Liver (tissue), 9 donors: ENCODE measurements around the gene TM9SF3. TPM values are rescaled to one million over a fixed set of nuclear protein-coding genes. Genes with fewer than 3 reads are reported as not detected.

Source experiments
- DNase-seq: peaks from one replicate; pipeline ENCODE4 v3.0.0-alpha.2; 2017; ENCODE audit warnings: low spot score
- H3K27ac ChIP-seq, 2 donors: one replicate each; pipeline ENCODE4 v1.7.0; 2013; ENCODE audit warnings: inconsistent platforms in 2 of 2, low read length in 2 of 2, control low read depth in 1 of 2, low read depth in 1 of 2, mild to moderate bottlenecking in 1 of 2
- H3K27me3 ChIP-seq, 4 donors: one replicate each; pipeline versions ENCODE4 v1.6.1 to v1.7.0; 2013; ENCODE audit warnings: low read length in 3 of 4, inconsistent platforms in 1 of 4, mild to moderate bottlenecking in 1 of 4, moderate library complexity in 1 of 4; ENCODE audit not compliant: control insufficient read depth in 4 of 4, insufficient read depth in 4 of 4
- H3K36me3 ChIP-seq, 4 donors: one replicate each; pipeline versions ENCODE4 v1.6.1 to v1.7.0; 2013; ENCODE audit warnings: low read length in 3 of 4, mild to moderate bottlenecking in 3 of 4, low read depth in 1 of 4, moderate library complexity in 1 of 4; ENCODE audit not compliant: control insufficient read depth in 4 of 4, insufficient read depth in 3 of 4
- H3K4me1 ChIP-seq, 4 donors: one replicate each; pipeline versions ENCODE4 v1.6.1 to v1.7.0; 2013; ENCODE audit warnings: low read length in 3 of 4, mild to moderate bottlenecking in 3 of 4, moderate library complexity in 1 of 4; ENCODE audit not compliant: control insufficient read depth in 4 of 4, insufficient read depth in 4 of 4
- H3K4me3 ChIP-seq, 3 donors: one replicate each; pipeline versions ENCODE4 v1.6.1 to v1.7.0; 2013; ENCODE audit warnings: low read length in 3 of 3, control low read depth in 1 of 3, low read depth in 1 of 3, mild to moderate bottlenecking in 1 of 3
- H3K9ac ChIP-seq, 2 donors: one replicate each; pipeline ENCODE4 v1.7.0; 2013; ENCODE audit warnings: low read length in 2 of 2, mild to moderate bottlenecking in 2 of 2, moderate library complexity in 2 of 2, control low read depth in 1 of 2, low read depth in 1 of 2
- H3K9me3 ChIP-seq, 4 donors: one replicate each; pipeline versions ENCODE4 v1.6.1 to v1.7.0; 2013; ENCODE audit warnings: low read length in 3 of 4; ENCODE audit not compliant: control insufficient read depth in 4 of 4
- EGR1 ChIP-seq, 2 donors: IDR thresholded peaks; 2 replicates each; pipeline ENCODE4 v1.6.1; 2016 to 2018; ENCODE audit warnings: antibody characterized with exemption in 2 of 2, low read depth in 2 of 2
- FOXA1 ChIP-seq: IDR thresholded peaks from 2 replicates; pipeline ENCODE4 v1.6.1; 2016; ENCODE audit warnings: antibody characterized with exemption
- FOXA2 ChIP-seq: IDR thresholded peaks from 2 replicates; pipeline ENCODE4 v1.6.1; 2016; ENCODE audit warnings: antibody characterized with exemption
- GABPA ChIP-seq, 2 donors: IDR thresholded peaks in 1 of 2; conservative IDR thresholded peaks in 1 of 2; 2 replicates each; pipeline ENCODE4 v1.6.1; 2016; ENCODE audit warnings: antibody characterized with exemption in 2 of 2, mild to moderate bottlenecking in 1 of 2, moderate library complexity in 1 of 2
- HNF4A ChIP-seq, 2 donors: conservative IDR thresholded peaks; 2 replicates each; pipeline ENCODE4 v1.6.1; 2016; ENCODE audit warnings: antibody characterized with exemption in 2 of 2, mild to moderate bottlenecking in 2 of 2
- HNF4G ChIP-seq: IDR thresholded peaks from 2 replicates; pipeline ENCODE4 v1.6.1; 2016; ENCODE audit warnings: antibody characterized with exemption
- JUND ChIP-seq, 2 donors: IDR thresholded peaks; 2 replicates each; pipeline ENCODE4 v1.6.1; 2016; ENCODE audit warnings: antibody characterized with exemption in 2 of 2
- NR2F2 ChIP-seq: IDR thresholded peaks from 2 replicates; pipeline ENCODE4 v1.6.1; 2016; ENCODE audit warnings: antibody characterized with exemption
- RAD21 ChIP-seq, 2 donors: IDR thresholded peaks; 2 replicates each; pipeline ENCODE4 v1.6.1; 2016; ENCODE audit warnings: antibody characterized with exemption in 2 of 2, mild to moderate bottlenecking in 2 of 2
- RXRA ChIP-seq, 2 donors: IDR thresholded peaks; 2 replicates each; pipeline ENCODE4 v1.6.1; 2017 to 2018; ENCODE audit warnings: antibody characterized with exemption in 2 of 2, mild to moderate bottlenecking in 1 of 2
- SP1 ChIP-seq: IDR thresholded peaks from 2 replicates; pipeline ENCODE4 v1.6.1; 2018; ENCODE audit warnings: antibody characterized with exemption, mild to moderate bottlenecking
- TAF1 ChIP-seq: conservative IDR thresholded peaks from 2 replicates; pipeline ENCODE4 v1.6.1; 2016; ENCODE audit warnings: antibody characterized with exemption, mild to moderate bottlenecking
- YY1 ChIP-seq: IDR thresholded peaks from 2 replicates; pipeline ENCODE4 v1.6.1; 2016; ENCODE audit warnings: antibody characterized with exemption, mild to moderate bottlenecking
- WGBS: extraction: QIAGEN DNeasy Blood & Tissue Kit; methylation state at CpG from one replicate; pipeline ENCODE4 v1.1.7; 2013; 5-methylcytosine and 5-hydroxymethylcytosine counted together
- polyA plus RNA-seq, 2 donors: library from polyadenylated mRNA; stranded (reverse) in 1 of 2; unstranded in 1 of 2; fragments of 200-250 nt in 1 of 2; fragments of >200 nt in 1 of 2; fragmentation: Nextera tagmentation in 1 of 2; extraction: Ambion mirVana in 1 of 2; gene quantifications; one replicate each; pipeline versions ENCODE4 v1.2.1 to v1.2.3, GENCODE V29; 2013 to 2015
- total RNA-seq, 2 donors: library from RNA; depleted of rRNA; stranded (reverse); fragments of >200 nt; gene quantifications; one replicate each; pipeline ENCODE4 v1.2.3, GENCODE V29; 2014
- TF ChIP-seq, protein P1 (sequence below): fragments of 150-350 bp; IDR thresholded peaks from 2 replicates; pipeline ENCODE4 v1.5.1; 2017; ENCODE audit warnings: improper control_type of control experiment, low read depth, low read length; ENCODE audit not compliant: missing input control
- TF ChIP-seq, protein P2 (sequence below): IDR thresholded peaks from 2 replicates; pipeline ENCODE4 v1.6.1; 2016; ENCODE audit warnings: antibody characterized with exemption, mild to moderate bottlenecking
- TF ChIP-seq, protein P3 (sequence below): IDR thresholded peaks from 2 replicates; pipeline ENCODE4 v1.6.1; 2016; ENCODE audit warnings: antibody characterized with exemption
- TF ChIP-seq, protein P4 (sequence below): IDR thresholded peaks from 2 replicates; pipeline ENCODE4 v1.6.1; 2016; ENCODE audit warnings: antibody characterized with exemption
- TF ChIP-seq, protein P5 (sequence below): IDR thresholded peaks from 2 replicates; pipeline ENCODE4 v1.6.1; 2016; ENCODE audit warnings: antibody characterized with exemption
- donor health status: healthy.
- donor health status: healthy.
- donor health status: healthy.
- donor health status: healthy.
- donor health status: healthy.

Gene TM9SF3
- total and polyA plus RNA-seq, 4 donors: 20.5 to 115 (median 55.4) TPM

DNA sequence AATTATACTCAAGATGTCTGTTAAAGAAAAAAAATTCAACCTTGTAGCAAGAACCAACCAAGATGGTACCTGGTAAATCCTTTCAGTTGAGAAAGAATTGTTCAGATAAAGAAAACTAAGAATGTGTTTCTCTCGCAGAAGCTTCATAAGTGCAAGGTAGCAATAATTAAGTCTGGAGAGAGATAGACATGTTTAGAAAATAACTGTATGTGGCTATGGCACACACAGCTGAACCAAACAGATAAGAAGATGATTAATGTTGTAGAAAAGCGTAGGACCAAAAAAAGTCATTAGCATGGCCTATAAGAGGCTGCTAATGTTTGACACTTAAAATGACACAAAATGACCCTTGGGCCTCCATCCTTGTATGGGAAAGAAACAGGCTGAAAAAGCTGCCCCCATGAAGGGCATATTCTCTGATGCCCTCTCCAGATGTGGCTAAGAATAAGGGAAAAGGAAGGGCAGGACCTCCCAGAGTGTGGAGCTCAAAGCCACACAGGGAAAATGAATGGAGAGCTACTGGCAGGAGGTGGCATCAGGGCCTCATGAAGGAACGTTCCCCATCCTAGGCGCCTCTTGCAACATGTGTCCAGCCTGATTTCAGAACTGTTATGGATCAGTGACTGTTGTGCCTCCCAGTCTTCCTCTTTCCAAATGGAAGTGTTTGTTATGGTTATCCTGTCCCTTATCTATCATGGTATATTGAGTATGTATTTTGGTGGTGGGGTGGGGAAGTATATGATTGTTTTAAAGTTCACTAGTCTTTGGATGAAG is 103.8 kb downstream of the TM9SF3 start:
- Histone ChIP-seq H3K9ac (no peak overlapping the region), H3K27me3 (peaks cover 0 to 12% (median under 1%) of the 10 kb centered on the region in 4 donors), H3K36me3 (no peaks in the 10 kb centered on the region), H3K9me3 (no peaks in the 10 kb centered on the region), H3K27ac (no peak overlapping the region), H3K4me3 (no peak overlapping the region), H3K4me1 (no peaks in the 10 kb centered on the region)
- TF ChIP-seq, protein P1, sequence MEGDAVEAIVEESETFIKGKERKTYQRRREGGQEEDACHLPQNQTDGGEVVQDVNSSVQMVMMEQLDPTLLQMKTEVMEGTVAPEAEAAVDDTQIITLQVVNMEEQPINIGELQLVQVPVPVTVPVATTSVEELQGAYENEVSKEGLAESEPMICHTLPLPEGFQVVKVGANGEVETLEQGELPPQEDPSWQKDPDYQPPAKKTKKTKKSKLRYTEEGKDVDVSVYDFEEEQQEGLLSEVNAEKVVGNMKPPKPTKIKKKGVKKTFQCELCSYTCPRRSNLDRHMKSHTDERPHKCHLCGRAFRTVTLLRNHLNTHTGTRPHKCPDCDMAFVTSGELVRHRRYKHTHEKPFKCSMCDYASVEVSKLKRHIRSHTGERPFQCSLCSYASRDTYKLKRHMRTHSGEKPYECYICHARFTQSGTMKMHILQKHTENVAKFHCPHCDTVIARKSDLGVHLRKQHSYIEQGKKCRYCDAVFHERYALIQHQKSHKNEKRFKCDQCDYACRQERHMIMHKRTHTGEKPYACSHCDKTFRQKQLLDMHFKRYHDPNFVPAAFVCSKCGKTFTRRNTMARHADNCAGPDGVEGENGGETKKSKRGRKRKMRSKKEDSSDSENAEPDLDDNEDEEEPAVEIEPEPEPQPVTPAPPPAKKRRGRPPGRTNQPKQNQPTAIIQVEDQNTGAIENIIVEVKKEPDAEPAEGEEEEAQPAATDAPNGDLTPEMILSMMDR: no peak
- no peak for TF ChIP-seq TAF1
- no peak for TF ChIP-seq RXRA (IDR thresholded peaks at IDR 0.05)
- no peak for TF ChIP-seq FOXA2
- TF ChIP-seq, protein P2, sequence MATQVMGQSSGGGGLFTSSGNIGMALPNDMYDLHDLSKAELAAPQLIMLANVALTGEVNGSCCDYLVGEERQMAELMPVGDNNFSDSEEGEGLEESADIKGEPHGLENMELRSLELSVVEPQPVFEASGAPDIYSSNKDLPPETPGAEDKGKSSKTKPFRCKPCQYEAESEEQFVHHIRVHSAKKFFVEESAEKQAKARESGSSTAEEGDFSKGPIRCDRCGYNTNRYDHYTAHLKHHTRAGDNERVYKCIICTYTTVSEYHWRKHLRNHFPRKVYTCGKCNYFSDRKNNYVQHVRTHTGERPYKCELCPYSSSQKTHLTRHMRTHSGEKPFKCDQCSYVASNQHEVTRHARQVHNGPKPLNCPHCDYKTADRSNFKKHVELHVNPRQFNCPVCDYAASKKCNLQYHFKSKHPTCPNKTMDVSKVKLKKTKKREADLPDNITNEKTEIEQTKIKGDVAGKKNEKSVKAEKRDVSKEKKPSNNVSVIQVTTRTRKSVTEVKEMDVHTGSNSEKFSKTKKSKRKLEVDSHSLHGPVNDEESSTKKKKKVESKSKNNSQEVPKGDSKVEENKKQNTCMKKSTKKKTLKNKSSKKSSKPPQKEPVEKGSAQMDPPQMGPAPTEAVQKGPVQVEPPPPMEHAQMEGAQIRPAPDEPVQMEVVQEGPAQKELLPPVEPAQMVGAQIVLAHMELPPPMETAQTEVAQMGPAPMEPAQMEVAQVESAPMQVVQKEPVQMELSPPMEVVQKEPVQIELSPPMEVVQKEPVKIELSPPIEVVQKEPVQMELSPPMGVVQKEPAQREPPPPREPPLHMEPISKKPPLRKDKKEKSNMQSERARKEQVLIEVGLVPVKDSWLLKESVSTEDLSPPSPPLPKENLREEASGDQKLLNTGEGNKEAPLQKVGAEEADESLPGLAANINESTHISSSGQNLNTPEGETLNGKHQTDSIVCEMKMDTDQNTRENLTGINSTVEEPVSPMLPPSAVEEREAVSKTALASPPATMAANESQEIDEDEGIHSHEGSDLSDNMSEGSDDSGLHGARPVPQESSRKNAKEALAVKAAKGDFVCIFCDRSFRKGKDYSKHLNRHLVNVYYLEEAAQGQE: no peak
- no peak for TF ChIP-seq RAD21 (IDR thresholded peaks at IDR 0.05)
- TF ChIP-seq EGR1 (IDR thresholded peaks at IDR 0.05; ENCODE audit: low read depth in 2 of 2): no peak
- TF ChIP-seq GABPA (IDR thresholded peaks at IDR 0.05 in 1 of 2, conservative IDR thresholded peaks at IDR 0.05 in 1 of 2): no peak
- TF ChIP-seq YY1: no peak
- no peak for TF ChIP-seq HNF4G
- TF ChIP-seq, protein P3, sequence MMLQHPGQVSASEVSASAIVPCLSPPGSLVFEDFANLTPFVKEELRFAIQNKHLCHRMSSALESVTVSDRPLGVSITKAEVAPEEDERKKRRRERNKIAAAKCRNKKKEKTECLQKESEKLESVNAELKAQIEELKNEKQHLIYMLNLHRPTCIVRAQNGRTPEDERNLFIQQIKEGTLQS: no peak
- no peak for TF ChIP-seq JUND (IDR thresholded peaks at IDR 0.05)
- TF ChIP-seq HNF4A (conservative IDR thresholded peaks at IDR 0.05): no peak
- no peak for TF ChIP-seq NR2F2
- TF ChIP-seq, protein P4, sequence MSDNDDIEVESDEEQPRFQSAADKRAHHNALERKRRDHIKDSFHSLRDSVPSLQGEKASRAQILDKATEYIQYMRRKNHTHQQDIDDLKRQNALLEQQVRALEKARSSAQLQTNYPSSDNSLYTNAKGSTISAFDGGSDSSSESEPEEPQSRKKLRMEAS: no peak
- TF ChIP-seq FOXA1: no peak
- TF ChIP-seq SP1: no peak
- TF ChIP-seq, protein P5, sequence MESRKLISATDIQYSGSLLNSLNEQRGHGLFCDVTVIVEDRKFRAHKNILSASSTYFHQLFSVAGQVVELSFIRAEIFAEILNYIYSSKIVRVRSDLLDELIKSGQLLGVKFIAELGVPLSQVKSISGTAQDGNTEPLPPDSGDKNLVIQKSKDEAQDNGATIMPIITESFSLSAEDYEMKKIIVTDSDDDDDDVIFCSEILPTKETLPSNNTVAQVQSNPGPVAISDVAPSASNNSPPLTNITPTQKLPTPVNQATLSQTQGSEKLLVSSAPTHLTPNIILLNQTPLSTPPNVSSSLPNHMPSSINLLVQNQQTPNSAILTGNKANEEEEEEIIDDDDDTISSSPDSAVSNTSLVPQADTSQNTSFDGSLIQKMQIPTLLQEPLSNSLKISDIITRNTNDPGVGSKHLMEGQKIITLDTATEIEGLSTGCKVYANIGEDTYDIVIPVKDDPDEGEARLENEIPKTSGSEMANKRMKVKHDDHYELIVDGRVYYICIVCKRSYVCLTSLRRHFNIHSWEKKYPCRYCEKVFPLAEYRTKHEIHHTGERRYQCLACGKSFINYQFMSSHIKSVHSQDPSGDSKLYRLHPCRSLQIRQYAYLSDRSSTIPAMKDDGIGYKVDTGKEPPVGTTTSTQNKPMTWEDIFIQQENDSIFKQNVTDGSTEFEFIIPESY: no peak
- no peak for DNase-seq
- 70% methylated on average over 4 of the region's 4 CpGs for WGBS
